NOMO-1 treated with dmso at 0.1 percent for 144 hours (cell line): ENCODE data around the gene TRIM75.
"Not testable (repeated sequence)": the region's sequence is repeated elsewhere in the genome, so short reads cannot be mapped to it uniquely, and the experiment has no call there.

Experiments
- DNase-seq: peaks from one replicate; lab custom pipeline; 2025; ENCODE audit not compliant: unreplicated experiment; lab: John Stamatoyannopoulos, UW

The TRIM75 gene

GRCh38 chr4:165073346-165073745 is 19.7 kb downstream of the TRIM75 start:
- not testable (repeated sequence) for DNase-seq

- no peak for DNase-seq
Observed at GRCh38 chr4:165077034-165077578, 23.4 kb downstream of the TRIM75 start.

- DNase-seq, result no peak
Observed at GRCh38 chr4:165079476-165079875, 25.8 kb downstream of the TRIM75 start.

GRCh38 chr4:165084787-165085186 is 31.1 kb downstream of the TRIM75 start:
- not testable (repeated sequence) for DNase-seq

GRCh38 chr4:165085946-165086345 is 32.3 kb downstream of the TRIM75 start:
- no peak for DNase-seq

GRCh38 chr4:165088366-165088765 is 34.7 kb downstream of the TRIM75 start:
- no peak for DNase-seq

- DNase-seq, result not testable (repeated sequence)
Observed at GRCh38 chr4:165092187-165092586, 38.5 kb downstream of the TRIM75 start.

GRCh38 chr4:165094873-165095272 is 41.2 kb downstream of the TRIM75 start:
- DNase-seq, result no peak

GRCh38 chr4:165095291-165095690 is 41.6 kb downstream of the TRIM75 start:
- no peak for DNase-seq

- DNase-seq, result no peak
Observed at GRCh38 chr4:165096776-165097175, 43.1 kb downstream of the TRIM75 start.

- DNase-seq, result no peak
Observed at GRCh38 chr4:165101641-165102040, 48.0 kb downstream of the TRIM75 start.

GRCh38 chr4:165106518-165106917 is 52.9 kb downstream of the TRIM75 start:
- no peak for DNase-seq
